ENCODE measurements around the gene CUZD1. TPM values are rescaled to one million over a fixed set of nuclear protein-coding genes. Genes with fewer than 3 reads are reported as not detected.
A peak's percentile ranks its signal among the peaks of the same experiment; 100 is the strongest.

CUZD1 gene
- total RNA-seq, 2 experiments from 2014 or later: 1.3 to 1.5 TPM

- POLR2A ChIA-PET: interaction anchor here (0.7 to 1.3 kb wide), 2 partner anchors 32 to 67 kb away, joined by 3 read pairs; no protein-coding TSS in a partner anchor
- H3K27ac Mint-ChIP-seq: peak within 1 kb of the TSS; percentile 93
Observed at GRCh38 chr10:122879339-122880273, 33.9 kb upstream of the CUZD1 start, which contains the start of gene FAM24B. Gene FAM24B, minus strand, starts transcription at chr10:122879581. Its CDS starts 29,066 bp downstream, at chr10:122850515.

GRCh38 chr10:122878799-122879338, 33.2 kb upstream of the CUZD1 start:
- no peak for TF ChIP-seq CTCF (IDR thresholded peaks at IDR 0.05)
- Mint-ChIP-seq H3K4me1 (ENCODE audit: low read depth) (peaks cover 61% of the 10 kb centered on the region), H3K36me3 (ENCODE audit: low read depth) (peaks cover 54% of the 10 kb centered on the region), H3K27ac (peak overlapping the region; percentile 93), H3K9me3 (no peaks in the 10 kb centered on the region), H3K4me3 (peak overlapping the region; percentile 97), H3K27me3 (no peaks in the 10 kb centered on the region)
- intact Hi-C loops (cut with micrococcal nuclease): loop anchor here (2.0 kb wide), 1 partner anchor 76 kb away; the partner anchor contains the start of gene C10orf88
- CTCF ChIA-PET: interaction anchor here (0.6 kb wide), 1 partner anchor 478 kb away, joined by 3 read pairs; no protein-coding TSS in a partner anchor
- ATAC-seq (peak; percentile 2), DNase-seq (no peak)
- POLR2A ChIA-PET: interaction anchor here (0.7 kb wide), 1 partner anchor 107 kb away, joined by 4 read pairs; no protein-coding TSS in a partner anchor

More at GRCh38 chr10:122879339-122880273, 33.9 kb upstream of the CUZD1 start, which contains the start of gene FAM24B:
- peak; percentile 87 for ATAC-seq
- H3K27me3 Mint-ChIP-seq: no peaks in the 10 kb centered on the region
- peaks cover 54% of the 10 kb centered on the region for H3K36me3 Mint-ChIP-seq (ENCODE audit: low read depth)
- H3K4me3 Mint-ChIP-seq: peak within 1 kb of the TSS; percentile 97
- peaks cover 55% of the 10 kb centered on the region for H3K4me1 Mint-ChIP-seq (ENCODE audit: low read depth)
- intact Hi-C loops (cut with micrococcal nuclease): loop anchor here (2.0 kb wide), 1 partner anchor 75 kb away; the partner anchor contains the start of gene C10orf88
- no peak for TF ChIP-seq CTCF (IDR thresholded peaks at IDR 0.05)
- CTCF ChIA-PET: no interaction called here
- no peaks in the 10 kb centered on the region for H3K9me3 Mint-ChIP-seq
- DNase-seq: peak; percentile 96

- Mint-ChIP-seq H3K4me3 (peak overlapping the region; percentile 97), H3K27me3 (no peaks in the 10 kb centered on the region), H3K9me3 (peaks cover 6% of the 10 kb centered on the region), H3K4me1 (ENCODE audit: low read depth) (peaks cover 58% of the 10 kb centered on the region), H3K27ac (no peak overlapping the region), H3K36me3 (ENCODE audit: low read depth) (peaks cover 61% of the 10 kb centered on the region)
- DNase-seq (peak; percentile 30), ATAC-seq (no peak)
- ChIA-PET CTCF (interaction anchor here (1.1 kb wide), 1 partner anchor 20 kb away, joined by 3 read pairs; no protein-coding TSS in a partner anchor), POLR2A (no interaction called here)
- no peak for TF ChIP-seq CTCF (IDR thresholded peaks at IDR 0.05)
- intact Hi-C loops (cut with micrococcal nuclease): no loop called here
Observed at GRCh38 chr10:122877264-122877663, 31.6 kb upstream of the CUZD1 start.

- CTCF ChIA-PET: no interaction called here
- Mint-ChIP-seq H3K4me1 (ENCODE audit: low read depth) (peaks cover 57% of the 10 kb centered on the region), H3K27me3 (no peaks in the 10 kb centered on the region), H3K36me3 (ENCODE audit: low read depth) (peaks cover 67% of the 10 kb centered on the region), H3K27ac (no peak overlapping the region), H3K9me3 (peaks cover 8% of the 10 kb centered on the region), H3K4me3 (no peak overlapping the region)
- DNase-seq: no peak
- no peak for TF ChIP-seq CTCF (IDR thresholded peaks at IDR 0.05)
- intact Hi-C loops (cut with micrococcal nuclease): no loop called here
- POLR2A ChIA-PET: no interaction called here
- ATAC-seq: no peak
Observed at GRCh38 chr10:122876467-122876855, 30.8 kb upstream of the CUZD1 start.
